ENCODE measurements around the gene HSPH1.

Gene HSPH1

GRCh38 chr13:31096654-31097302 lies 64.9 kb downstream of the HSPH1 start:
- no peak for DNase-seq (ENCODE audit: low read depth in 2 of 2)

DNA sequence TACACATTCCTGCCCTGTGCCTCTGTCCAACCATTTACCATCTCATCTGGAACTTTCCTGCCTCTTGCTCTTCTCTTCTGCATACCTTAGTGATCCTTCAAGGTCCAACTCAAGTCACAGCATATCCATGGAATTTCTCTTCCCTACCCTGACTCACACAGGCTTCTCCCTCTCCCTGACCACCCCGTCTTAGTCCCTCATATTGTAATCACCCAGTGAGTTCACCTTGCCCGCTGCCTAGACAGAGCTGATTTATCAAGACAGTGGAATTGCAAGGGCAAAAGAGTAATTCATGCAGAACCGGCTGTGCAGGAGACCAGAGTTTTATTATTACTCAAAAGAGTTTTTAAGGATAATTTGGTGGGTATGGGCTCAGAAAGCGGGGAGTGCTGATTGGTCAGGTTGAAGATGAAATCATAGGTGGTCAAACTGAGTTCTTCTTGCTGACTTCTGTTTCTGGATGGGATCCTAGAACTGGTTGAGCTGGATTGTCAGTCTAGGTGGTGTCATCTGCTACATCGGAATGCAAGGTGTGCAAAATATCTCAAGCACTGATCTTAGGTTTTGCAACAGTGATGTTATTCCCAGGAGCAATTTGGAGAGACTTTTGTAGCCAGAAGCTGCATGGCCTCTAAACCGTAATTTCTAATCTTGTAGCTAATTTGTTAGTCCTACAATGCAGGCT lies 67.2 kb downstream of the HSPH1 start:
- no peak for DNase-seq (ENCODE audit: low read depth in 2 of 2)

- DNase-seq (ENCODE audit: low read depth in 2 of 2), result no peak
Measured at GRCh38 chr13:31093145-31093885, 68.4 kb downstream of the HSPH1 start.

DNA sequence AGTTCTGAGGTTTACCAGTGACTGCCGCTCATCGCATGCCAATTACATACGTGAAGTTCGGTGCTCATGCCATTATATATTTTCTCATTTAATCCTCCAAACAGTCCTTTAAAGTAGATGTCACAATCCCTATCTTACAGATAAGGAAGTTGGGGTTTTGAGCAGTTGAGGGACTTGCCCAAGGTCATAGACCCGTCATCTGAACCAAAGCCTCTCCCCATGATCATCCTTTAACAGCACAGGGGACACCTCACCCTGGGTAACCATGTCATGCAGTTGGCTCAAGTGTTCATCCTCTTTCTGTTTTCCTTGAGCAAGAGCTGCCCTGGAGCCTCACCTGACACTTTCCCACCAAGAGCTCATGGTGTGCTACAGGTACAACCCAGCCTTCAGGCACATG lies 69.1 kb downstream of the HSPH1 start:
- DNase-seq (ENCODE audit: low read depth in 2 of 2), result no peak

DNA sequence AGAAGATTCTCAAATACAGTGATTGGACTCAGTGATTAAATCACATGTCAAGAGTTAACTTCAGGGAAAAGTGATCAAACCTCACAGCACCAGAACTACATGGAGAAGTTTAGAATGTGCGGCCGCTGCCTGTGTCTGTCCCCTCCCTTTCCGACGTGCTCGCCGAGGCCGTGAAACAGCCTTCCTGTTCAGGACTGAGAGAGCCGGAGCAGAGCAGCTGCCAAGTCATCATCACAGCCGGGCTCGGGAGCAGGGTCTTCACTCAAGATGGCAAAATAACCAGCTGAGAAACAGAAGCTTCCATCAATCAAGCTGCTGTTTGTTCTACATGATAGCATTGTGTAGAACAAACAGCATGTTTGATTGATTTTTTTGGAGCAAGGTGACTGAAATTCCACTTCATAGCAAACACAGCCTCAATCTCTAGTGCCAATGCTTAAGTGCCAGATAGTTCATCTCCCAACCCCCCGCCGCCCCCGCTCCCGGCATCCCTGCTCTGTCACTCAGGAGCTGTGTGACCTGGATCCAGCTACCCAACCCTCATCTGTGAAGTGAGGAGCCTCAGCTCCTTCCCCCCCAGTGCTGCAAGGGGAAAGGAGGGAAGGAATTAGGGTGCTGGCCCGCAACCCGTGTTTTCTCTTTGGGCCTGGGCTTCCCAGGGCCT lies 70.6 kb downstream of the HSPH1 start:
- DNase-seq (ENCODE audit: low read depth in 2 of 2), result no peak

- DNase-seq (ENCODE audit: low read depth in 2 of 2), result no peak
Measured at GRCh38 chr13:31090096-31090495, 71.6 kb downstream of the HSPH1 start.

DNA sequence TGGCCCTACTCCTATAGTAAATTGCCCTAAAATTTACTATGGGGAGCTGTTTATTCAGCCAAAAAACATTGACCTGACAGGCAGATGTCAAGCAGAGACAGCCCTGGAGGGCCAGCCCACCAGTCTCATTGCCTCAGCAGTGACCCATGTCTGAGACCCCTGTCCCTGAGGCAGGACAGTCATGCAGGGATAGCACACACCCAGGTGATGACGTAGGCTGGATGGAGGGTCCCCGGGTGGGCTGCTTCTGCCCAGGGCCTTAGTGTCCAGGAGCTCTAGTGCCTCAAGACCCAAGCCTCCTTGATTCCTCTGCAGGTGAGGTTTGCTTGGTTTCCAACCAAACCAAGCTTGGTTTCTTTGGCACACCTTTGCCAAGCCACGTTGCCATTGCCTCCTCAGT lies 72.1 kb downstream of the HSPH1 start:
- no peak for DNase-seq (ENCODE audit: low read depth in 2 of 2)

GRCh38 chr13:31088826-31089420 lies 72.8 kb downstream of the HSPH1 start:
- DNase-seq (ENCODE audit: low read depth in 2 of 2), result no peak

Data from stimulated activated CD4-positive, alpha-beta T cell treated with anti-CD3 and anti-CD28 coated beads, Interleukin-1b, Interleukin-23, amount 100 ng/mL, for 4 hours (primary cell).